ENCODE data around the gene MRPS7.

Gene MRPS7

DNA sequence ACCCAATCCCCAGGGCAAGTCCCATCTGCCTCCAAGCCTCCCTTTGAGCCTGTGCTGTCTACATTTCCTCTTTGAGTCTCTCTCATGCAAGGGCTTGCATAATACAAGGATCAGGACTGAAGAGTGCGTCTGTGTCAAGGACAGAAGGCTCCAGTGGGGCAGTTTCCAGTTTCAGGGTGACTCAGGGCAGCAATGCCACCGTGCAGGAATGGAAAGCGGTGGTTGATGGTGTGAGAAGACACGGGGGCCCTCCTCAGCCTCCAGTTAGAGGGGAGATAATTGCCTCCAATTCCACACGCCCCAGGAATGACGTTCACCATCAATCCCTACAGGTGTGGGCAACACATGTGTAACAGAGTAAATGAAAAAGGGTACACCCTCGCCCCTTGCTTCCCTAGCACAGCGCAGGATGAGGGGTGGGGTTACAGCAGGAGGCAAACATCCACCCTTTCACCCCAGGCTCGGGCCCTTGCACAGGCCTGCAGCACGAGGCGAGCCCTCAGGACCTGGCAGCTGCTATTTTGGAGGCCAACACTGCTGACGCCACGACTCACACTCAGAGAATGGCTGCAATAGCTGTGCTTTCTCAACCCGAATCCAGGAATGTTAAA lies 52.4 kb downstream of the MRPS7 start:
- no peak for DNase-seq

DNA sequence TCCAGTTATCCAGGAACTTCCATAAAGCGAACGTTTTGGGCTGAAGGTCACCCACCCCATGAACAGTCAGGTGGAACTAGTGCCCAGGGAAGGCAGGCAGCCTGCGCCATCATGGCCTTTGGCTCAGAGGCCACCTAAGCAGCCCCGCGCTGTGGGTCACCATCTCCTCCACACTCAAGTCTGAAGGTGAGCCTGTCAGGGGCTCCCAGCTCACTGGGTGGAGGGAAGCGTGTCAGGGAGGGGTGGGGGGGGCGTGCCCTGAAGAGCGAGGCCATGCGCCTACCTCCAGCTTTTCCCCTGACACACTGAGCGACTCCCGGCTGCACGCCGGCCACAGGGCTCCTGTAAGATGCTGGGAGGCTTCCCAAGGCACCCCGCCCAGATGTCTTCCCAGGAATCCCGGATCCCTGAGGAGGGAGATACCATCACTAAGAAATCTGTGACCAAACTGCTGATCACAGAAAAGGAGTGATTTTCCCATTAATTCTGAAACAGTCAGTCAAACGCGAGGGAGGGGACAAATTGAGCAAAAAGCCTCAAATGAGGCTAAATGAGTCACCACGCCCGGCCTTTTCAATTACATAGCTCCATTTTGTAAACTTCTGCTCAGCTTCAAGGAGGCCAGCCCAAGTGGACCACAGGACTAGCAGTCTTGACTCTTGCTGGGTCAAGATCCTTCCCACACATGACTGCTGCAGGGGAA lies 54.0 kb downstream of the MRPS7 start:
- no peak for DNase-seq
